MCF 10A (cell line): ENCODE results near the gene RASGEF1C. TPM values are rescaled to one million over a fixed set of nuclear protein-coding genes. Genes with fewer than 3 reads are reported as not detected.
A peak's percentile ranks its signal among the peaks of the same experiment; 100 is the strongest.
"Not testable (repeated sequence)": the region's sequence is repeated elsewhere in the genome, so short reads cannot be mapped to it uniquely, and the experiment has no call there.

Experiments
- BruUV-seq: library from RNA; stranded (reverse); fragments of 400-500 nt; replicated peaks from 2 replicates; lab custom pipeline; 2021; lab: Mats Ljungman, UMichigan
- CTCF ChIA-PET: fragments of 300-600 bp; sonication (Branson Sonifier 250); formaldehyde crosslinking; extraction: SDS; loops from one replicate; lab custom pipeline; 2021; ENCODE audit warnings: antibody characterized with exemption, inconsistent platforms; lab: Yijun Ruan, JAX
- POLR2A ChIA-PET: fragments of 300-600, 350-650 bp; sonication (Branson Sonifier 250); formaldehyde crosslinking; extraction: SDS; loops from one replicate; lab custom pipeline; 2020; ENCODE audit warnings: antibody characterized with exemption, inconsistent platforms; lab: Yijun Ruan, JAX
- DNase-seq: peaks from one replicate; pipeline ENCODE4 v3.0.0-alpha.2; 2018; ENCODE audit not compliant: unreplicated experiment
- H3K27ac Mint-ChIP-seq: one replicate; pipeline ENCODE4 v1.8.0; 2022; ENCODE audit warnings: mild to moderate bottlenecking, low read depth, mixed read lengths; ENCODE audit not compliant: unreplicated experiment
- H3K27me3 Mint-ChIP-seq: one replicate; pipeline ENCODE4 v1.8.0; 2022; ENCODE audit warnings: mixed read lengths; ENCODE audit not compliant: insufficient read depth, unreplicated experiment
- H3K36me3 Mint-ChIP-seq: one replicate; pipeline ENCODE4 v1.8.0; 2022; ENCODE audit warnings: mild to moderate bottlenecking, moderate library complexity, mixed read lengths; ENCODE audit not compliant: insufficient read depth, unreplicated experiment
- H3K4me1 Mint-ChIP-seq: one replicate; pipeline ENCODE4 v1.8.0; 2022; ENCODE audit warnings: mixed read lengths; ENCODE audit not compliant: insufficient read depth, unreplicated experiment
- H3K4me3 Mint-ChIP-seq: one replicate; pipeline ENCODE4 v1.8.0; 2022; ENCODE audit warnings: mild to moderate bottlenecking, moderate library complexity, mixed read lengths; ENCODE audit not compliant: unreplicated experiment
- H3K9me3 Mint-ChIP-seq: one replicate; pipeline ENCODE4 v1.8.0; 2022; ENCODE audit warnings: mixed read lengths; ENCODE audit not compliant: unreplicated experiment
- intact Hi-C: fragments of 100-400 bp; cut with micrococcal nuclease; formaldehyde crosslinking; loops from 2 replicates; pipeline ENCODE4 v1.14.1; 2022
- total RNA-seq: library from RNA; stranded (reverse); gene quantifications from 2 replicates; pipeline ENCODE4 v1.2.3, GENCODE V29; 2022
- TF ChIP-seq, protein P1 (sequence below): fragments of 200-600 bp; IDR thresholded peaks from one replicate; pipeline ENCODE4 v1.8.0; 2022; ENCODE audit warnings: antibody characterized with exemption, mild to moderate bottlenecking; ENCODE audit not compliant: unreplicated experiment

RASGEF1C gene
- total RNA-seq, 1 experiment from 2014 or later = not detected

DNA sequence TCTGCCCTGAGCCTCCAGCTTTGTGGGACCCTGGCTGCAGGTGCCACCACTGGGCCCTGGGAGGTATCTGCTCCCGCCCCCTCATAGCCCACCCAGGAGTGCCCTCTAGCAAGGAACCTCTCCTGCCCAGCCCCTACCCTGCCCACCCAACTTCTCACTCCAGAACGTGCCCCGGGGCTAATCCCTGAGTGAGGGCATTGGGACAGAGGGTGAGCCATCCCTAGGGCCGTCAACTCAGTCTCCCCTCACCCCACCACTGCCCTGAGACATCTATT lies 2.7 kb upstream of the RASGEF1C start:
- CTCF ChIA-PET = interaction anchor here (0.7 to 5.8 kb wide), 2 partner anchors 32 to 85 kb away, joined by 3 to 51 read pairs; no protein-coding TSS in a partner anchor
- BruUV-seq = no TSS peak

DNA sequence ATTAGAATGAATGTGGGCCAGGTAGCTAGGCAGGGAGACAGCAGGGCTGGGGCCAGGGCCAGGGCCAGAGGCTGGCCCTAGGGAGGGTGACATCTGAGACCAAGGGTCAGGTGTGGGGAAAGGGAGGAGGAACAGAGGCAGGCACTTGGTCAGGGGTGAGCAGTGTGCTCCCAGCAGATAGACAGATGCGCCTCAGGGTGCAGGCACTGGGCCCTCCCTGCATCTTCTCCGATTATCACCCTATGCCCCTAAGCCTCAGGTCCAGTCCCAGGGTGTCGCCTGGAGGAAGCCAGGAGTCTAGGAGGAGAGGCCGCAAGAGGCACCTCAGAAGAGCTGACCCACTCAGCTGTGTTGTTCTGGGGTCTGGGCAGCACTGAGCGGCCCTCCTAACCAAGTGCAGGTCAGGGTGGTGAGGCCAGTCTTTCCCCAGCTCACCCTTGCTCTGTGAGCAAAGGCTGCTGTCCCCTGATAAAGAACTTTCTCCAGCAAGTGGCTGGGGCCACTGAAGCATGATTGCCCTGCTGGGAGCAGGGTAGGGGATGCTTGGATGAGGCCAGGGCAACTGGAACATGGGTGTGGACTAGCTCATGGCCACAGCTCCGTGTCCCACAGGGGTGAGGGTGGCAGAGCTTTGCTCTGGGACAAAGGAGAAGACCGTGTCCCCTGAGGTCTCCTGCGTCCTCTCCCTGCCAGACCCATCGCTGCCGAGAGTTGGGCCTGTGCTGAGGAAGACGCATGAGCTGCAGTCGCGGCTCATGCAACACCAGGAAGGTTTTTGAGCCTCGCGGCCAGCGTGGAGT lies 2.1 kb upstream of the RASGEF1C start:
- ChIA-PET POLR2A (no interaction called here), CTCF (interaction anchor here (0.6 to 5.8 kb wide), 6 partner anchors 8 to 286 kb away, joined by 3 to 51 read pairs (median 3); no protein-coding TSS in a partner anchor)
- H3K27ac Mint-ChIP-seq = no peak overlapping the region
- no peak for DNase-seq
- H3K4me1 Mint-ChIP-seq = peaks cover 12% of the 10 kb centered on the region
- TF ChIP-seq, protein P1, sequence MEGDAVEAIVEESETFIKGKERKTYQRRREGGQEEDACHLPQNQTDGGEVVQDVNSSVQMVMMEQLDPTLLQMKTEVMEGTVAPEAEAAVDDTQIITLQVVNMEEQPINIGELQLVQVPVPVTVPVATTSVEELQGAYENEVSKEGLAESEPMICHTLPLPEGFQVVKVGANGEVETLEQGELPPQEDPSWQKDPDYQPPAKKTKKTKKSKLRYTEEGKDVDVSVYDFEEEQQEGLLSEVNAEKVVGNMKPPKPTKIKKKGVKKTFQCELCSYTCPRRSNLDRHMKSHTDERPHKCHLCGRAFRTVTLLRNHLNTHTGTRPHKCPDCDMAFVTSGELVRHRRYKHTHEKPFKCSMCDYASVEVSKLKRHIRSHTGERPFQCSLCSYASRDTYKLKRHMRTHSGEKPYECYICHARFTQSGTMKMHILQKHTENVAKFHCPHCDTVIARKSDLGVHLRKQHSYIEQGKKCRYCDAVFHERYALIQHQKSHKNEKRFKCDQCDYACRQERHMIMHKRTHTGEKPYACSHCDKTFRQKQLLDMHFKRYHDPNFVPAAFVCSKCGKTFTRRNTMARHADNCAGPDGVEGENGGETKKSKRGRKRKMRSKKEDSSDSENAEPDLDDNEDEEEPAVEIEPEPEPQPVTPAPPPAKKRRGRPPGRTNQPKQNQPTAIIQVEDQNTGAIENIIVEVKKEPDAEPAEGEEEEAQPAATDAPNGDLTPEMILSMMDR = no peak
- H3K27me3 Mint-ChIP-seq = peaks cover 12% of the 10 kb centered on the region
- H3K9me3 Mint-ChIP-seq = no peaks in the 10 kb centered on the region
- H3K4me3 Mint-ChIP-seq = no peak overlapping the region
- H3K36me3 Mint-ChIP-seq = no peaks in the 10 kb centered on the region
- no TSS peak for BruUV-seq
- intact Hi-C loops = no loop called here

More for the DNA sequence above, 2.7 kb upstream of the RASGEF1C start:
- intact Hi-C loops = no loop called here
- no peak for DNase-seq
- TF ChIP-seq, protein P1 = no peak
- POLR2A ChIA-PET = no interaction called here
- no peak overlapping the region for H3K27ac Mint-ChIP-seq
- peaks cover 12% of the 10 kb centered on the region for H3K27me3 Mint-ChIP-seq
- H3K9me3 Mint-ChIP-seq = no peaks in the 10 kb centered on the region
- no peak overlapping the region for H3K4me3 Mint-ChIP-seq
- peaks cover 12% of the 10 kb centered on the region for H3K4me1 Mint-ChIP-seq
- H3K36me3 Mint-ChIP-seq = no peaks in the 10 kb centered on the region

DNA sequence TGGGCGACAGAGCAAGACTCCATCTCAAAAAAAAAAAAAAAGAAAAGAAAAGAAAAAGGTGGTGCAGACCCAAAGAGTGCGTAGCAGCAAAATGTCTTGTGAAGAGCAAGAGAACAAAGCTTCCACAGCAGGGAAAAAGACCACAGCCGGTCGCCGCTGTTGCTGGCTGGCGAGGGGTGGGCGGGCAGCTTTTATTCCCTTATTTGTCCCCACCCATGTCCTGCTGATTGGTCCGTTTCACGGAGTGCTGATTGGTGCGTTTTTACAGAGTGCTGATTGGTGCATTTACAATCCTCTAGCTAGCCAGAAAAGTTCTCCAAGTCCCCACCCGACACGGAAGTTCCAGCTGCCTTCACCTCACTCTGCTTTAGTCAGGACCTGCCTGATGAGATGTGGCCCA lies 1.1 kb upstream of the RASGEF1C start:
- BruUV-seq, H3K36me3 Mint-ChIP-seq, H3K9me3 Mint-ChIP-seq, H3K27ac Mint-ChIP-seq, intact Hi-C loops, DNase-seq: not testable (repeated sequence)
- H3K4me3 Mint-ChIP-seq = peak overlapping the region; percentile 66
- ChIA-PET POLR2A (interaction anchor here (0.7 to 1.1 kb wide), 2 partner anchors 81 to 204 kb away, joined by 3 to 9 read pairs; no protein-coding TSS in a partner anchor), CTCF (interaction anchor here (0.6 to 5.8 kb wide), 13 partner anchors 12 to 258 kb away, joined by 3 to 51 read pairs (median 3); no protein-coding TSS in a partner anchor)
- H3K27me3 Mint-ChIP-seq = peaks cover 12% of the 10 kb centered on the region
- H3K4me1 Mint-ChIP-seq = peaks cover 12% of the 10 kb centered on the region

DNA sequence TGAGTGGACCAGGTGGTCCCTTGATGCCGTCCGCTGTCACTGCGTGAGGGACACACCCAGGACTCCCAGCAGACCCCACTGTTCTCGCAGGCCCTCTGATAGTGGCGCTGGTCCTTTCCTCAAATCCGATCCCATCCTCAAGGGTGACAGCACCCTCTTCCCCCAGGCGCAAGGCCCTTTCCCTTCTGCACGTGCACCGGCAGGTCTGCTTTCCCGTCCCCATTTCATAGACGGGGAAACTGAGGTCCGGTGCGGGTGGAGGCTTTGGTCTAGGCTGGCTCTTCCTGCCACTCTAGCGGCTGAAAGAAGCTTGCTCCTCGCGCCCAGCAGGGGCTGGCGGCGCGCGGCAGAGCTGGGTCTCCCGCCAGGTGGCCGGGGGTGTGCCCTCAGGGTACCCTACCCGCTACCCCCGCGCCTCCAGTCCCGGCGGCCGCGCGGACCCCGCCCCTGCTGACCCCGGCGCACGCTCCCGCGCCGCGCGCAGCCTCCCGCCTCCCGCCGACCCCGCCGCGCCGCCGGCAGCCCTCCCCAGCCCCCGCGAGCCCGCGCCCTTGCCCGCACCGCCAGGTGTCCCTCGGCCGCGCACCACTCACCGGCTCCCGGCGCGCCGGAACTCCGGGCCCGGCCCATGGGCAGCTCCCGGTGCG lies 453 bp downstream of the RASGEF1C start:
- intact Hi-C loops = loop anchor here (2.0 kb wide), 1 partner anchor 82 kb away; no protein-coding TSS in a partner anchor
- H3K4me3 Mint-ChIP-seq = peak overlapping the region; percentile 65
- TF ChIP-seq, protein P1 = peak; percentile 1
- H3K27ac Mint-ChIP-seq = no peak overlapping the region
- ChIA-PET POLR2A (interaction anchor here (0.9 to 1.2 kb wide), 4 partner anchors 75 to 138 kb away, joined by 3 to 5 read pairs (median 3); no protein-coding TSS in a partner anchor), CTCF (interaction anchor here (0.5 to 5.8 kb wide), 13 partner anchors 9 to 459 kb away, joined by 3 to 51 read pairs (median 4); no protein-coding TSS in a partner anchor)
- H3K36me3 Mint-ChIP-seq = peaks cover 7% of the 10 kb centered on the region
- peaks cover 12% of the 10 kb centered on the region for H3K4me1 Mint-ChIP-seq
- no TSS peak for BruUV-seq
- no peaks in the 10 kb centered on the region for H3K9me3 Mint-ChIP-seq
- no peak for DNase-seq
- peaks cover 12% of the 10 kb centered on the region for H3K27me3 Mint-ChIP-seq
